A549 (cell line): Measurements from ENCODE around the gene POMGNT2. TPM values are rescaled to one million over a fixed set of nuclear protein-coding genes. Genes with fewer than 3 reads are reported as not detected.
"Not testable (repeated sequence)": the region's sequence is repeated elsewhere in the genome, so short reads cannot be mapped to it uniquely, and the experiment has no call there.

ENCODE experiments used
- ATAC-seq, 2 experiments: fragments of 200-7000 bp in 1 of 2; fragments of >200 bp in 1 of 2; cut with Nextera tagmentation in 1 of 2; cut with Tn5 transposase in 1 of 2; 3 replicates each; pipeline versions ENCODE4 v1.8.0 to v1.9.1; 2018 to 2020; ENCODE audit warnings: mild to moderate bottlenecking in 1 of 2, moderate library complexity in 1 of 2
- CTCF ChIA-PET: fragments of 300-600 bp; sonication (Branson Sonifier 250); formaldehyde crosslinking; extraction: SDS; loops from one replicate; lab custom pipeline; 2021; ENCODE audit warnings: antibody characterized with exemption, inconsistent platforms; lab: Yijun Ruan, JAX
- POLR2A ChIA-PET: fragments of 350-600 bp; formaldehyde crosslinking; extraction: SDS; loops from one replicate; lab custom pipeline; 2021; ENCODE audit warnings: antibody characterized with exemption, inconsistent platforms; lab: Yijun Ruan, JAX
- DNase-seq, 2 experiments: peaks; one replicate each; pipeline versions ENCODE4 v3.0.0 to v3.0.0-alpha.2; 2011 to 2016; ENCODE audit warnings: low read depth in 1 of 2, low spot score in 1 of 2
- FAIRE-seq: peaks from 2 replicates; lab custom pipeline; 2011; peaks lifted over from hg19 to GRCh38; lab: Jason Lieb, UNC
- H3K27ac ChIP-seq, 2 experiments: fragments of >200 bp; sonication (Bioruptor Twin); formaldehyde crosslinking; 3 replicates each; pipeline ENCODE4 v1.5.1; 2016 to 2017
- H3K4me1 ChIP-seq: fragments of >200 bp; sonication (Bioruptor Twin); formaldehyde crosslinking; 3 replicates; pipeline ENCODE4 v1.6.1; 2016
- H3K4me2 ChIP-seq: fragments of >200 bp; sonication (Bioruptor Twin); formaldehyde crosslinking; 3 replicates; pipeline ENCODE4 v1.6.1; 2016
- H3K4me3 ChIP-seq: fragments of >200 bp; sonication (Bioruptor Twin); formaldehyde crosslinking; 3 replicates; pipeline ENCODE4 v1.5.1; 2016
- H3K9me3 ChIP-seq: fragments of >200 bp; sonication (Bioruptor Twin); formaldehyde crosslinking; 3 replicates; pipeline ENCODE4 v1.6.1; 2016
- CBX8 ChIP-seq: fragments of 200-600 bp; sonication (generic); IDR thresholded peaks from 2 replicates; pipeline ENCODE4 v1.6.1; 2016
- ESRRA ChIP-seq: fragments of 150-350 bp; IDR thresholded peaks from 2 replicates; pipeline ENCODE4 v1.6.1; 2014; ENCODE audit warnings: mild to moderate bottlenecking, low read length, borderline replicate concordance
- GATA3 ChIP-seq: IDR thresholded peaks from 2 replicates; pipeline ENCODE4 v1.6.1; 2012; ENCODE audit warnings: borderline replicate concordance
- HDAC2 ChIP-seq: fragments of 200-600 bp; sonication (generic); IDR thresholded peaks from 2 replicates; pipeline ENCODE4 v1.6.1; 2016
- HEYL ChIP-seq: fragments of 250-450 bp; sonication (Bioruptor Pico); IDR thresholded peaks from 2 replicates; pipeline ENCODE4 v1.8.0; 2021; ENCODE audit warnings: mild to moderate bottlenecking, moderate library complexity
- HOXA7 ChIP-seq: fragments of 250-450 bp; sonication (Bioruptor Pico); IDR thresholded peaks from 2 replicates; pipeline ENCODE4 v1.5.0; 2020; ENCODE audit warnings: mild to moderate bottlenecking, moderate library complexity
- KDM5A ChIP-seq: fragments of 200-600 bp; sonication (generic); IDR thresholded peaks from 2 replicates; pipeline ENCODE4 v1.6.1; 2016; ENCODE audit warnings: antibody characterized with exemption, mild to moderate bottlenecking
- MAZ ChIP-seq: fragments of 150-350 bp; IDR thresholded peaks from 2 replicates; pipeline ENCODE4 v1.6.1; 2014; ENCODE audit warnings: antibody characterized with exemption, low read depth, low read length, borderline replicate concordance
- NPAS2 ChIP-seq: fragments of 250-450 bp; sonication (Bioruptor Pico); IDR thresholded peaks from 2 replicates; pipeline ENCODE4 v1.8.0; 2022; ENCODE audit warnings: mild to moderate bottlenecking, moderate library complexity, borderline replicate concordance
- RAD21 ChIP-seq, 2 experiments: fragments of >200 bp in 1 of 2; sonication (Bioruptor Twin) in 1 of 2; formaldehyde crosslinking in 1 of 2; IDR thresholded peaks in 1 of 2; conservative IDR thresholded peaks in 1 of 2; 2 replicates in 1 of 2; 3 replicates in 1 of 2; pipeline ENCODE4 v1.6.1; 2012 to 2018; ENCODE audit warnings: inconsistent platforms in 1 of 2
- RARB ChIP-seq: fragments of 250-450 bp; sonication (Bioruptor Pico); IDR thresholded peaks from 2 replicates; pipeline ENCODE4 v1.8.0; 2021; ENCODE audit warnings: mild to moderate bottlenecking, moderate library complexity
- RFX5 ChIP-seq: fragments of 450-650 bp; IDR thresholded peaks from 2 replicates; pipeline ENCODE4 v1.7.1; 2014; ENCODE audit warnings: antibody characterized with exemption, mild to moderate bottlenecking, moderate library complexity
- SMC3 ChIP-seq: fragments of >200 bp; sonication (Bioruptor Twin); formaldehyde crosslinking; IDR thresholded peaks from 3 replicates; pipeline ENCODE4 v1.6.1; 2018; ENCODE audit warnings: inconsistent platforms
- WGBS: methylation state at CpG from one replicate; pipeline ENCODE4 v1.1.6; 2017; ENCODE audit errors: missing lambda C conversion rate; 5-methylcytosine and 5-hydroxymethylcytosine counted together
- polyA plus RNA-seq, 4 experiments: library from polyadenylated mRNA; depleted of rRNA in 3 of 4; stranded (reverse); fragments of >200 nt; fragmentation: RNase III in 1 of 4; extraction: RNeasy Plus Mini Kit Qiagen cat#74134 plus additional on column Dnase treatment in 1 of 4; gene quantifications; 2 replicates in 3 of 4; 3 replicates in 1 of 4; pipeline ENCODE4 v1.2.3, GENCODE V29; 2011 to 2017
- TF ChIP-seq, protein P1 (sequence below): fragments of 200-600 bp; sonication (generic); IDR thresholded peaks from 2 replicates; pipeline ENCODE4 v1.6.1; 2016; ENCODE audit warnings: antibody characterized with exemption, mild to moderate bottlenecking, moderate library complexity
- TF ChIP-seq, protein P2 (sequence below): fragments of >200 bp; sonication (Bioruptor Twin); formaldehyde crosslinking; IDR thresholded peaks from 3 replicates; pipeline ENCODE4 v1.6.1; 2016
- TF ChIP-seq, protein P3 (sequence below): IDR thresholded peaks from 2 replicates; pipeline ENCODE4 v1.6.1; 2012
- TF ChIP-seq, protein P4 (sequence below): fragments of >200 bp; sonication (Bioruptor Twin); formaldehyde crosslinking; IDR thresholded peaks from 3 replicates; pipeline ENCODE4 v1.5.1; 2016
- TF ChIP-seq, protein P5 (sequence below): IDR thresholded peaks from 2 replicates; pipeline ENCODE4 v1.6.1; 2012; ENCODE audit warnings: low read depth, borderline replicate concordance

POMGNT2 gene
- polyA plus RNA-seq, 2 of the 4 experiments (the other 2 are of a cell fraction), result 7.9 to 9.6 TPM

DNA sequence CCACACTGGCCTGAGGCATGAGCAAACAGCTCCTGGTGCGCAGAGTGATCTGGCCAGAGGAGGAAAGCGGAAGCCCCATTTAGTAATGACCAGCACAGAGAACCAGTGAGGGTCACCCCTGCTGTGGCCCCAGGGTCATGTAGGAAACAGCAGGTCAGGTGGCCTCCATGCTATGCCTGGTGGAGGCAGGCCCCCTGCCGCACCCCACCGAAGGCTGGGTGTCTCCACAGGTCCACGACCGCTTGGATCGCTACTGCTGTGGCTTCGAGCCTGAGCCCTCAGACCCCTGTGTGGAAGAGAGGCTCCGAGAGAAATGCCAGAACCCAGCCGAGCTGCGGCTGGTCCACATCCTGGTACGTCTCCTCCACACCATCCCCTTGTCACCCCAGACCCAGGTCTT is 52.6 kb downstream of the POMGNT2 start:
- TF ChIP-seq, protein P1, sequence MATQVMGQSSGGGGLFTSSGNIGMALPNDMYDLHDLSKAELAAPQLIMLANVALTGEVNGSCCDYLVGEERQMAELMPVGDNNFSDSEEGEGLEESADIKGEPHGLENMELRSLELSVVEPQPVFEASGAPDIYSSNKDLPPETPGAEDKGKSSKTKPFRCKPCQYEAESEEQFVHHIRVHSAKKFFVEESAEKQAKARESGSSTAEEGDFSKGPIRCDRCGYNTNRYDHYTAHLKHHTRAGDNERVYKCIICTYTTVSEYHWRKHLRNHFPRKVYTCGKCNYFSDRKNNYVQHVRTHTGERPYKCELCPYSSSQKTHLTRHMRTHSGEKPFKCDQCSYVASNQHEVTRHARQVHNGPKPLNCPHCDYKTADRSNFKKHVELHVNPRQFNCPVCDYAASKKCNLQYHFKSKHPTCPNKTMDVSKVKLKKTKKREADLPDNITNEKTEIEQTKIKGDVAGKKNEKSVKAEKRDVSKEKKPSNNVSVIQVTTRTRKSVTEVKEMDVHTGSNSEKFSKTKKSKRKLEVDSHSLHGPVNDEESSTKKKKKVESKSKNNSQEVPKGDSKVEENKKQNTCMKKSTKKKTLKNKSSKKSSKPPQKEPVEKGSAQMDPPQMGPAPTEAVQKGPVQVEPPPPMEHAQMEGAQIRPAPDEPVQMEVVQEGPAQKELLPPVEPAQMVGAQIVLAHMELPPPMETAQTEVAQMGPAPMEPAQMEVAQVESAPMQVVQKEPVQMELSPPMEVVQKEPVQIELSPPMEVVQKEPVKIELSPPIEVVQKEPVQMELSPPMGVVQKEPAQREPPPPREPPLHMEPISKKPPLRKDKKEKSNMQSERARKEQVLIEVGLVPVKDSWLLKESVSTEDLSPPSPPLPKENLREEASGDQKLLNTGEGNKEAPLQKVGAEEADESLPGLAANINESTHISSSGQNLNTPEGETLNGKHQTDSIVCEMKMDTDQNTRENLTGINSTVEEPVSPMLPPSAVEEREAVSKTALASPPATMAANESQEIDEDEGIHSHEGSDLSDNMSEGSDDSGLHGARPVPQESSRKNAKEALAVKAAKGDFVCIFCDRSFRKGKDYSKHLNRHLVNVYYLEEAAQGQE, result no peak

DNA sequence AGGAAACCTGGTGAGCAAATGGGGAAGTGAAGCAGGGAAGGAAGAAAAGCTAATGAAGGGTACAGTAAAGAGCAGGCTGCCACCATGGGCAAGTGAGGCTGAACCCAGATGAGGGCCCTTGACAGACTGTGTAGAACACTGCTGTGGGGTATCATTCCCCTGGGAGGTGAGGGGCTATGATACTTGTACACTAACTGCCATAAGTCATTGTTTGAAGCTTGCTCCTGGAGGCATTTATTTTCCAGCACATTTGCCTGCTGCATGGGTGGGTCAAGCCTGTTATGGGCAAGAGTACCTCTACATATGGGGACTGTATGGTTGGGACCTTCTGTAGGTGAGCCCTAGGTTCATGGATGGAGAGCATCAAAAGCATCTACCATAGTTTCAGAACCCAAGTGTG is 57.4 kb downstream of the POMGNT2 start:
- Histone ChIP-seq H3K4me3 (no peak overlapping the region), H3K4me2 (no peak overlapping the region), H3K4me1 (no peaks in the 10 kb centered on the region), H3K9me3 (no peaks in the 10 kb centered on the region), H3K27ac (no peak overlapping the region)
- TF ChIP-seq CBX8 (no peak), KDM5A (no peak), RAD21 (conservative IDR thresholded peaks at IDR 0.05 in 1 of 2, IDR thresholded peaks at IDR 0.05 in 1 of 2) (no peak), RARB (CRISPR knock-in tag) (no peak), RFX5 (no peak), HDAC2 (no peak)
- TF ChIP-seq, protein P2, sequence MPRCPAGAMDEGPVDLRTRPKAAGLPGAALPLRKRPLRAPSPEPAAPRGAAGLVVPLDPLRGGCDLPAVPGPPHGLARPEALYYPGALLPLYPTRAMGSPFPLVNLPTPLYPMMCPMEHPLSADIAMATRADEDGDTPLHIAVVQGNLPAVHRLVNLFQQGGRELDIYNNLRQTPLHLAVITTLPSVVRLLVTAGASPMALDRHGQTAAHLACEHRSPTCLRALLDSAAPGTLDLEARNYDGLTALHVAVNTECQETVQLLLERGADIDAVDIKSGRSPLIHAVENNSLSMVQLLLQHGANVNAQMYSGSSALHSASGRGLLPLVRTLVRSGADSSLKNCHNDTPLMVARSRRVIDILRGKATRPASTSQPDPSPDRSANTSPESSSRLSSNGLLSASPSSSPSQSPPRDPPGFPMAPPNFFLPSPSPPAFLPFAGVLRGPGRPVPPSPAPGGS, result no peak
- TF ChIP-seq, protein P1, result no peak
- FAIRE-seq (no peak), DNase-seq (no peak), ATAC-seq (no peak)
- CTCF ChIA-PET, result no interaction called here
- POLR2A ChIA-PET, result no interaction called here

More for the DNA sequence above, 52.6 kb downstream of the POMGNT2 start:
- Histone ChIP-seq H3K4me3 (no peak overlapping the region), H3K4me1 (no peaks in the 10 kb centered on the region), H3K4me2 (no peak overlapping the region), H3K9me3 (no peaks in the 10 kb centered on the region), H3K27ac (no peak overlapping the region)
- ChIA-PET CTCF (interaction anchor here (1.1 kb wide), 1 partner anchor 91 kb away, joined by 3 read pairs; no protein-coding TSS in a partner anchor), POLR2A (no interaction called here)
- DNase-seq (no peak), FAIRE-seq (no peak), ATAC-seq (no peak)
- WGBS, result 63% methylated on average over 3 of the region's 12 CpGs

DNA sequence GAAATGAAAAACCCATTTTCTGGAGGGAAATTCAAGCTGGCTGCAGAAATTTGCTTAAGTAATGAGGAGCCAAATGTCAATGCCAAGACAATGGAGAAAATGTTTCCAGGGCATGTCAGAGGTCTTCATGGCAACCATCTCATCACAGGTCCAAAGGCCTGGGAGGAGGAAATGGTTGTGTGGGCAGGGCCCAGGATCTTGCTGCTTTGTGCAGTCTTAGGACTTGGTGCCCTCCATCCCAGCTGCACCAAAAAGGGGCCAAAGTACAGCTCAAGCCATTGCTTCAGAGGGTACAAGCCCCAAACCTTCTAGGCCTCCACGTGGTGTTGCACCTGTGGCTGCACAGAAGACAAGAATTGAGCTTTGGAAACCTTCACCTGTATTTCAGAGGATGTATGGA is 59.3 kb downstream of the POMGNT2 start:
- POLR2A ChIA-PET, result no interaction called here

DNA sequence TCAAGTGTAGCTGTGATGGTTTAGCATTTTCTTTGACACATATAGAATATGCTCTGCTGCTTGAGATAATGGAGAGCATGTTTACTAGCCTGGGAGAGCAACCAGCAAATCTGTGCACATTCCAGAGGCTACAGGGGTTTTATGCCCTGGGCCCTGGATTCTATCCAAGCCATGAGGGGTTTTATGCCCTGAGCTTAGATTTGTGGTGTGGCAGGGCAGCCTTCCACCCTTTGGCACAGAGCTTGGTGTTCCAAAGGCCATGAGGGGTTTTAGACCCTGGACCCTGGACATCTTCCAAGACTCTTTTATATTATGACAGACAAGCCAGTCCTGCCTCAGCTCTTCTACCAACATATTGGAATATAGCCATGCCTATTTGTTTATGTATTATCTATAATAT is 60.8 kb downstream of the POMGNT2 start:
- H3K9me3 ChIP-seq, POLR2A ChIA-PET, H3K4me1 ChIP-seq, H3K27ac ChIP-seq, DNase-seq, FAIRE-seq, H3K4me3 ChIP-seq, CTCF ChIA-PET, H3K4me2 ChIP-seq, ATAC-seq: not testable (repeated sequence)

More for the DNA sequence above, 59.3 kb downstream of the POMGNT2 start:
- CTCF ChIA-PET, result interaction anchor here (1.3 kb wide), 1 partner anchor 12 kb away, joined by 3 read pairs; no protein-coding TSS in a partner anchor
- no peak for DNase-seq
- H3K9me3 ChIP-seq, result no peaks in the 10 kb centered on the region
- no peak for FAIRE-seq
- no peak overlapping the region for H3K27ac ChIP-seq
- ATAC-seq, result no peak
- H3K4me1 ChIP-seq, result no peaks in the 10 kb centered on the region
- 0% methylated on average over 1 of the region's 1 CpG for WGBS
- no peak overlapping the region for H3K4me2 ChIP-seq
- no peak overlapping the region for H3K4me3 ChIP-seq
- TF ChIP-seq, protein P3, sequence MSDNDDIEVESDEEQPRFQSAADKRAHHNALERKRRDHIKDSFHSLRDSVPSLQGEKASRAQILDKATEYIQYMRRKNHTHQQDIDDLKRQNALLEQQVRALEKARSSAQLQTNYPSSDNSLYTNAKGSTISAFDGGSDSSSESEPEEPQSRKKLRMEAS, result no peak
- TF ChIP-seq MAZ (no peak), HEYL (CRISPR knock-in tag) (no peak), GATA3 (no peak), ESRRA (no peak), KDM5A (no peak), NPAS2 (CRISPR knock-in tag) (no peak), SMC3 (no peak), HOXA7 (CRISPR knock-in tag) (no peak)
- TF ChIP-seq, protein P4, sequence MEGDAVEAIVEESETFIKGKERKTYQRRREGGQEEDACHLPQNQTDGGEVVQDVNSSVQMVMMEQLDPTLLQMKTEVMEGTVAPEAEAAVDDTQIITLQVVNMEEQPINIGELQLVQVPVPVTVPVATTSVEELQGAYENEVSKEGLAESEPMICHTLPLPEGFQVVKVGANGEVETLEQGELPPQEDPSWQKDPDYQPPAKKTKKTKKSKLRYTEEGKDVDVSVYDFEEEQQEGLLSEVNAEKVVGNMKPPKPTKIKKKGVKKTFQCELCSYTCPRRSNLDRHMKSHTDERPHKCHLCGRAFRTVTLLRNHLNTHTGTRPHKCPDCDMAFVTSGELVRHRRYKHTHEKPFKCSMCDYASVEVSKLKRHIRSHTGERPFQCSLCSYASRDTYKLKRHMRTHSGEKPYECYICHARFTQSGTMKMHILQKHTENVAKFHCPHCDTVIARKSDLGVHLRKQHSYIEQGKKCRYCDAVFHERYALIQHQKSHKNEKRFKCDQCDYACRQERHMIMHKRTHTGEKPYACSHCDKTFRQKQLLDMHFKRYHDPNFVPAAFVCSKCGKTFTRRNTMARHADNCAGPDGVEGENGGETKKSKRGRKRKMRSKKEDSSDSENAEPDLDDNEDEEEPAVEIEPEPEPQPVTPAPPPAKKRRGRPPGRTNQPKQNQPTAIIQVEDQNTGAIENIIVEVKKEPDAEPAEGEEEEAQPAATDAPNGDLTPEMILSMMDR, result no peak
- TF ChIP-seq, protein P5, sequence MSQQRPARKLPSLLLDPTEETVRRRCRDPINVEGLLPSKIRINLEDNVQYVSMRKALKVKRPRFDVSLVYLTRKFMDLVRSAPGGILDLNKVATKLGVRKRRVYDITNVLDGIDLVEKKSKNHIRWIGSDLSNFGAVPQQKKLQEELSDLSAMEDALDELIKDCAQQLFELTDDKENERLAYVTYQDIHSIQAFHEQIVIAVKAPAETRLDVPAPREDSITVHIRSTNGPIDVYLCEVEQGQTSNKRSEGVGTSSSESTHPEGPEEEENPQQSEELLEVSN, result no peak
